Liver (tissue), 9 donors: ENCODE measurements around the gene IFI16. TPM values are rescaled to one million over a fixed set of nuclear protein-coding genes. Genes with fewer than 3 reads are reported as not detected.

Experiments
- DNase-seq: peaks from one replicate; pipeline ENCODE4 v3.0.0-alpha.2; 2017; ENCODE audit warnings: low spot score
- H3K27ac ChIP-seq, 2 donors: one replicate each; pipeline ENCODE4 v1.7.0; 2013; ENCODE audit warnings: inconsistent platforms in 2 of 2, low read length in 2 of 2, control low read depth in 1 of 2, low read depth in 1 of 2, mild to moderate bottlenecking in 1 of 2
- H3K27me3 ChIP-seq, 4 donors: one replicate each; pipeline versions ENCODE4 v1.6.1 to v1.7.0; 2013; ENCODE audit warnings: low read length in 3 of 4, inconsistent platforms in 1 of 4, mild to moderate bottlenecking in 1 of 4, moderate library complexity in 1 of 4; ENCODE audit not compliant: control insufficient read depth in 4 of 4, insufficient read depth in 4 of 4
- H3K36me3 ChIP-seq, 4 donors: one replicate each; pipeline versions ENCODE4 v1.6.1 to v1.7.0; 2013; ENCODE audit warnings: low read length in 3 of 4, mild to moderate bottlenecking in 3 of 4, low read depth in 1 of 4, moderate library complexity in 1 of 4; ENCODE audit not compliant: control insufficient read depth in 4 of 4, insufficient read depth in 3 of 4
- H3K4me1 ChIP-seq, 4 donors: one replicate each; pipeline versions ENCODE4 v1.6.1 to v1.7.0; 2013; ENCODE audit warnings: low read length in 3 of 4, mild to moderate bottlenecking in 3 of 4, moderate library complexity in 1 of 4; ENCODE audit not compliant: control insufficient read depth in 4 of 4, insufficient read depth in 4 of 4
- H3K4me3 ChIP-seq, 3 donors: one replicate each; pipeline versions ENCODE4 v1.6.1 to v1.7.0; 2013; ENCODE audit warnings: low read length in 3 of 3, control low read depth in 1 of 3, low read depth in 1 of 3, mild to moderate bottlenecking in 1 of 3
- H3K9ac ChIP-seq, 2 donors: one replicate each; pipeline ENCODE4 v1.7.0; 2013; ENCODE audit warnings: low read length in 2 of 2, mild to moderate bottlenecking in 2 of 2, moderate library complexity in 2 of 2, control low read depth in 1 of 2, low read depth in 1 of 2
- H3K9me3 ChIP-seq, 4 donors: one replicate each; pipeline versions ENCODE4 v1.6.1 to v1.7.0; 2013; ENCODE audit warnings: low read length in 3 of 4; ENCODE audit not compliant: control insufficient read depth in 4 of 4
- EGR1 ChIP-seq, 2 donors: IDR thresholded peaks; 2 replicates each; pipeline ENCODE4 v1.6.1; 2016 to 2018; ENCODE audit warnings: antibody characterized with exemption in 2 of 2, low read depth in 2 of 2
- FOXA1 ChIP-seq: IDR thresholded peaks from 2 replicates; pipeline ENCODE4 v1.6.1; 2016; ENCODE audit warnings: antibody characterized with exemption
- FOXA2 ChIP-seq: IDR thresholded peaks from 2 replicates; pipeline ENCODE4 v1.6.1; 2016; ENCODE audit warnings: antibody characterized with exemption
- GABPA ChIP-seq, 2 donors: IDR thresholded peaks in 1 of 2; conservative IDR thresholded peaks in 1 of 2; 2 replicates each; pipeline ENCODE4 v1.6.1; 2016; ENCODE audit warnings: antibody characterized with exemption in 2 of 2, mild to moderate bottlenecking in 1 of 2, moderate library complexity in 1 of 2
- HNF4A ChIP-seq, 2 donors: conservative IDR thresholded peaks; 2 replicates each; pipeline ENCODE4 v1.6.1; 2016; ENCODE audit warnings: antibody characterized with exemption in 2 of 2, mild to moderate bottlenecking in 2 of 2
- HNF4G ChIP-seq: IDR thresholded peaks from 2 replicates; pipeline ENCODE4 v1.6.1; 2016; ENCODE audit warnings: antibody characterized with exemption
- JUND ChIP-seq, 2 donors: IDR thresholded peaks; 2 replicates each; pipeline ENCODE4 v1.6.1; 2016; ENCODE audit warnings: antibody characterized with exemption in 2 of 2
- NR2F2 ChIP-seq: IDR thresholded peaks from 2 replicates; pipeline ENCODE4 v1.6.1; 2016; ENCODE audit warnings: antibody characterized with exemption
- SP1 ChIP-seq: IDR thresholded peaks from 2 replicates; pipeline ENCODE4 v1.6.1; 2018; ENCODE audit warnings: antibody characterized with exemption, mild to moderate bottlenecking
- TAF1 ChIP-seq: conservative IDR thresholded peaks from 2 replicates; pipeline ENCODE4 v1.6.1; 2016; ENCODE audit warnings: antibody characterized with exemption, mild to moderate bottlenecking
- YY1 ChIP-seq: IDR thresholded peaks from 2 replicates; pipeline ENCODE4 v1.6.1; 2016; ENCODE audit warnings: antibody characterized with exemption, mild to moderate bottlenecking
- ZBTB33 ChIP-seq: IDR thresholded peaks from 2 replicates; pipeline ENCODE4 v1.6.1; 2016; ENCODE audit warnings: antibody characterized with exemption
- WGBS: extraction: QIAGEN DNeasy Blood & Tissue Kit; methylation state at CpG from one replicate; pipeline ENCODE4 v1.1.7; 2013; 5-methylcytosine and 5-hydroxymethylcytosine counted together
- polyA plus RNA-seq, 2 donors: library from polyadenylated mRNA; stranded (reverse) in 1 of 2; unstranded in 1 of 2; fragments of 200-250 nt in 1 of 2; fragments of >200 nt in 1 of 2; fragmentation: Nextera tagmentation in 1 of 2; extraction: Ambion mirVana in 1 of 2; gene quantifications; one replicate each; pipeline versions ENCODE4 v1.2.1 to v1.2.3, GENCODE V29; 2013 to 2015
- total RNA-seq, 2 donors: library from RNA; depleted of rRNA; stranded (reverse); fragments of >200 nt; gene quantifications; one replicate each; pipeline ENCODE4 v1.2.3, GENCODE V29; 2014
- TF ChIP-seq, protein P1 (sequence below): IDR thresholded peaks from 2 replicates; pipeline ENCODE4 v1.6.1; 2016; ENCODE audit warnings: antibody characterized with exemption, mild to moderate bottlenecking
- TF ChIP-seq, protein P2 (sequence below): IDR thresholded peaks from 2 replicates; pipeline ENCODE4 v1.6.1; 2016; ENCODE audit warnings: antibody characterized with exemption
- TF ChIP-seq, protein P3 (sequence below): IDR thresholded peaks from 2 replicates; pipeline ENCODE4 v1.6.1; 2016; ENCODE audit warnings: antibody characterized with exemption
- TF ChIP-seq, protein P4 (sequence below): fragments of 150-350 bp; IDR thresholded peaks from 2 replicates; pipeline ENCODE4 v1.5.1; 2017; ENCODE audit warnings: improper control_type of control experiment, low read depth, low read length; ENCODE audit not compliant: missing input control
- donor health status: healthy.
- donor health status: healthy.
- donor health status: healthy.
- donor health status: healthy.
- donor health status: healthy.

Gene IFI16
- total and polyA plus RNA-seq, 4 donors, result 7.9 to 10.3 (median 9.0) TPM

DNA sequence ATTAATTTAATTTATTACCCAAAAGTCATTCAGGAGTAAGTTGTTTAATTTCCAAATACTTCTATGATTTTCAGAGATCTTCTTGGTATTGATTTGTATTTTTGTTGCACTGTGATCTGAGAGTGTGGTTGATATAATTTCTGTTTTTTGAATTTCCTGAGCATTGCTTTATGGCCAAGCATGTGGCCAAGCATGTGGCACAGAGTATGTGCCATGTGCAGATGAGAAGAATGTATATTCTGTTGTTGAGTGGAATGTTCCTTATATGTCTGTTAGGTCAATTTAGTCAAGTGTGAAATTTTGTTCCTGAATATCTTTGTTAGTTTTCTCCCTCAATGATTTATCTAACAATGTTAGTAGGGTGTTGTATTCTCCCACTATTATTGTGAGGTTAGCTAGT lies 25.3 kb upstream of the IFI16 start:
- Histone ChIP-seq H3K9ac (no peak overlapping the region), H3K9me3 (peaks cover 0 to 2% (median 0%) of the 10 kb centered on the region in 4 donors)
- no peak for TF ChIP-seq FOXA2
- no peak for TF ChIP-seq TAF1
- TF ChIP-seq YY1, result no peak
- TF ChIP-seq GABPA (IDR thresholded peaks at IDR 0.05 in 1 of 2, conservative IDR thresholded peaks at IDR 0.05 in 1 of 2), result no peak
- no peak for TF ChIP-seq NR2F2
- no peak for TF ChIP-seq SP1
- TF ChIP-seq, protein P1, sequence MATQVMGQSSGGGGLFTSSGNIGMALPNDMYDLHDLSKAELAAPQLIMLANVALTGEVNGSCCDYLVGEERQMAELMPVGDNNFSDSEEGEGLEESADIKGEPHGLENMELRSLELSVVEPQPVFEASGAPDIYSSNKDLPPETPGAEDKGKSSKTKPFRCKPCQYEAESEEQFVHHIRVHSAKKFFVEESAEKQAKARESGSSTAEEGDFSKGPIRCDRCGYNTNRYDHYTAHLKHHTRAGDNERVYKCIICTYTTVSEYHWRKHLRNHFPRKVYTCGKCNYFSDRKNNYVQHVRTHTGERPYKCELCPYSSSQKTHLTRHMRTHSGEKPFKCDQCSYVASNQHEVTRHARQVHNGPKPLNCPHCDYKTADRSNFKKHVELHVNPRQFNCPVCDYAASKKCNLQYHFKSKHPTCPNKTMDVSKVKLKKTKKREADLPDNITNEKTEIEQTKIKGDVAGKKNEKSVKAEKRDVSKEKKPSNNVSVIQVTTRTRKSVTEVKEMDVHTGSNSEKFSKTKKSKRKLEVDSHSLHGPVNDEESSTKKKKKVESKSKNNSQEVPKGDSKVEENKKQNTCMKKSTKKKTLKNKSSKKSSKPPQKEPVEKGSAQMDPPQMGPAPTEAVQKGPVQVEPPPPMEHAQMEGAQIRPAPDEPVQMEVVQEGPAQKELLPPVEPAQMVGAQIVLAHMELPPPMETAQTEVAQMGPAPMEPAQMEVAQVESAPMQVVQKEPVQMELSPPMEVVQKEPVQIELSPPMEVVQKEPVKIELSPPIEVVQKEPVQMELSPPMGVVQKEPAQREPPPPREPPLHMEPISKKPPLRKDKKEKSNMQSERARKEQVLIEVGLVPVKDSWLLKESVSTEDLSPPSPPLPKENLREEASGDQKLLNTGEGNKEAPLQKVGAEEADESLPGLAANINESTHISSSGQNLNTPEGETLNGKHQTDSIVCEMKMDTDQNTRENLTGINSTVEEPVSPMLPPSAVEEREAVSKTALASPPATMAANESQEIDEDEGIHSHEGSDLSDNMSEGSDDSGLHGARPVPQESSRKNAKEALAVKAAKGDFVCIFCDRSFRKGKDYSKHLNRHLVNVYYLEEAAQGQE, result no peak
- TF ChIP-seq, protein P2, sequence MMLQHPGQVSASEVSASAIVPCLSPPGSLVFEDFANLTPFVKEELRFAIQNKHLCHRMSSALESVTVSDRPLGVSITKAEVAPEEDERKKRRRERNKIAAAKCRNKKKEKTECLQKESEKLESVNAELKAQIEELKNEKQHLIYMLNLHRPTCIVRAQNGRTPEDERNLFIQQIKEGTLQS, result no peak
- no peak for TF ChIP-seq HNF4G
- TF ChIP-seq HNF4A (conservative IDR thresholded peaks at IDR 0.05), result no peak

GRCh38 chr1:158989424-158989823 lies 20.3 kb upstream of the IFI16 start:
- no peaks in the 10 kb centered on the region for H3K27me3 ChIP-seq
- H3K9ac ChIP-seq, result no peak overlapping the region
- no peak for DNase-seq
- peaks cover 0 to 2% (median 0%) of the 10 kb centered on the region in 4 donors for H3K9me3 ChIP-seq
- H3K4me1 ChIP-seq, result no peaks in the 10 kb centered on the region
- TF ChIP-seq, protein P2, result no peak
- TF ChIP-seq TAF1 (no peak), FOXA1 (no peak), HNF4G (no peak), FOXA2 (no peak)
- TF ChIP-seq, protein P3, sequence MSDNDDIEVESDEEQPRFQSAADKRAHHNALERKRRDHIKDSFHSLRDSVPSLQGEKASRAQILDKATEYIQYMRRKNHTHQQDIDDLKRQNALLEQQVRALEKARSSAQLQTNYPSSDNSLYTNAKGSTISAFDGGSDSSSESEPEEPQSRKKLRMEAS, result no peak
- no peak overlapping the region for H3K4me3 ChIP-seq
- no peak overlapping the region for H3K27ac ChIP-seq
- 60% methylated on average over 1 of the region's 1 CpG for WGBS
- H3K36me3 ChIP-seq, result no peaks in the 10 kb centered on the region

More for the DNA sequence above, 25.3 kb upstream of the IFI16 start:
- no peak overlapping the region for H3K27ac ChIP-seq
- no peaks in the 10 kb centered on the region for H3K36me3 ChIP-seq
- H3K4me1 ChIP-seq, result no peaks in the 10 kb centered on the region
- no peak for DNase-seq
- H3K27me3 ChIP-seq, result no peaks in the 10 kb centered on the region
- H3K4me3 ChIP-seq, result no peak overlapping the region

GRCh38 chr1:158992787-158993312 lies 16.9 kb upstream of the IFI16 start:
- Histone ChIP-seq H3K36me3 (no peaks in the 10 kb centered on the region), H3K27me3 (no peaks in the 10 kb centered on the region), H3K27ac (no peak overlapping the region), H3K9ac (no peak overlapping the region), H3K4me1 (no peaks in the 10 kb centered on the region), H3K4me3 (no peak overlapping the region), H3K9me3 (no peaks in the 10 kb centered on the region)
- 91% methylated on average over 4 of the region's 4 CpGs for WGBS
- DNase-seq, result no peak
- TF ChIP-seq, protein P4, sequence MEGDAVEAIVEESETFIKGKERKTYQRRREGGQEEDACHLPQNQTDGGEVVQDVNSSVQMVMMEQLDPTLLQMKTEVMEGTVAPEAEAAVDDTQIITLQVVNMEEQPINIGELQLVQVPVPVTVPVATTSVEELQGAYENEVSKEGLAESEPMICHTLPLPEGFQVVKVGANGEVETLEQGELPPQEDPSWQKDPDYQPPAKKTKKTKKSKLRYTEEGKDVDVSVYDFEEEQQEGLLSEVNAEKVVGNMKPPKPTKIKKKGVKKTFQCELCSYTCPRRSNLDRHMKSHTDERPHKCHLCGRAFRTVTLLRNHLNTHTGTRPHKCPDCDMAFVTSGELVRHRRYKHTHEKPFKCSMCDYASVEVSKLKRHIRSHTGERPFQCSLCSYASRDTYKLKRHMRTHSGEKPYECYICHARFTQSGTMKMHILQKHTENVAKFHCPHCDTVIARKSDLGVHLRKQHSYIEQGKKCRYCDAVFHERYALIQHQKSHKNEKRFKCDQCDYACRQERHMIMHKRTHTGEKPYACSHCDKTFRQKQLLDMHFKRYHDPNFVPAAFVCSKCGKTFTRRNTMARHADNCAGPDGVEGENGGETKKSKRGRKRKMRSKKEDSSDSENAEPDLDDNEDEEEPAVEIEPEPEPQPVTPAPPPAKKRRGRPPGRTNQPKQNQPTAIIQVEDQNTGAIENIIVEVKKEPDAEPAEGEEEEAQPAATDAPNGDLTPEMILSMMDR, result no peak
- TF ChIP-seq, protein P1, result no peak
- no peak for TF ChIP-seq FOXA1
- no peak for TF ChIP-seq EGR1 (IDR thresholded peaks at IDR 0.05; ENCODE audit: low read depth in 2 of 2)
- TF ChIP-seq GABPA (IDR thresholded peaks at IDR 0.05 in 1 of 2, conservative IDR thresholded peaks at IDR 0.05 in 1 of 2), result no peak
- TF ChIP-seq ZBTB33, result no peak
- TF ChIP-seq SP1, result no peak
- no peak for TF ChIP-seq JUND (IDR thresholded peaks at IDR 0.05)
